PC-9 (cell line): ENCODE measurements around the gene GUCA2B. TPM values are rescaled to one million over a fixed set of nuclear protein-coding genes. Genes with fewer than 3 reads are reported as not detected.

Source experiments
- BruUV-seq: library from RNA; stranded (reverse); fragments of 400-500 nt; replicated peaks from 2 replicates; lab custom pipeline; 2021; lab: Mats Ljungman, UMichigan
- CTCF ChIA-PET: fragments of 300-600 bp; sonication (Branson Sonifier 250); formaldehyde crosslinking; loops from one replicate; lab custom pipeline; 2022; ENCODE audit warnings: antibody characterized with exemption; lab: Charles Lee
- POLR2A ChIA-PET: fragments of 300-600 bp; sonication (Branson Sonifier 250); formaldehyde crosslinking; loops from one replicate; lab custom pipeline; 2022; ENCODE audit warnings: antibody characterized with exemption; ENCODE audit not compliant: unreplicated experiment; lab: Charles Lee
- DNase-seq, 2 experiments: peaks; one replicate each; pipeline versions ENCODE4 v3.0.0 to v3.0.0-alpha.2; 2015 to 2022; ENCODE audit warnings: mixed read lengths in 1 of 2
- H2AFZ ChIP-seq: fragments of 200-600 bp; sonication (generic); 2 replicates; pipeline ENCODE4 v1.8.1; 2017; ENCODE audit warnings: antibody characterized with exemption
- H3F3A ChIP-seq: fragments of 200-600 bp; sonication (generic); 2 replicates; pipeline ENCODE4 v1.8.1; 2017; ENCODE audit warnings: antibody characterized with exemption, mild to moderate bottlenecking, low read depth; ENCODE audit not compliant: insufficient read depth
- H3K27ac ChIP-seq: fragments of 200-600 bp; sonication (generic); 2 replicates; pipeline ENCODE4 v1.6.1; 2016; ENCODE audit warnings: mixed run types
- H3K27me3 ChIP-seq: fragments of 200-600 bp; sonication (generic); 2 replicates; pipeline ENCODE4 v1.6.1; 2016; ENCODE audit warnings: low read depth, mixed run types; ENCODE audit not compliant: insufficient read depth
- H3K36me3 ChIP-seq: fragments of 200-600 bp; sonication (generic); 2 replicates; pipeline ENCODE4 v1.6.1; 2016; ENCODE audit warnings: low read depth, mixed run types
- H3K4me1 ChIP-seq: fragments of 200-600 bp; sonication (generic); replicated peaks from 2 replicates; pipeline ENCODE4 v1.6.1; 2016; ENCODE audit warnings: mixed run types; ENCODE audit not compliant: insufficient read depth
- H3K4me2 ChIP-seq: fragments of 200-600 bp; sonication (generic); 2 replicates; pipeline ENCODE4 v1.6.1; 2017; ENCODE audit warnings: mixed run types
- H3K4me3 ChIP-seq: fragments of 200-600 bp; sonication (generic); 2 replicates; pipeline ENCODE4 v1.6.1; 2016; ENCODE audit warnings: mixed run types
- H3K79me2 ChIP-seq: fragments of 200-600 bp; sonication (generic); 2 replicates; pipeline ENCODE4 v1.6.1; 2017; ENCODE audit warnings: low read depth, mixed run types
- H3K9me2 ChIP-seq: fragments of 200-600 bp; sonication (generic); 2 replicates; pipeline ENCODE4 v1.8.1; 2017; ENCODE audit warnings: mild to moderate bottlenecking; ENCODE audit not compliant: insufficient read depth
- H3K9me3 ChIP-seq: fragments of 200-600 bp; sonication (generic); 2 replicates; pipeline ENCODE4 v1.8.1; 2016; ENCODE audit warnings: low read depth; ENCODE audit not compliant: insufficient read depth
- H4K20me1 ChIP-seq: fragments of 200-600 bp; sonication (generic); 2 replicates; pipeline ENCODE4 v1.8.1; 2017; ENCODE audit not compliant: insufficient read depth
- EZH2 ChIP-seq: fragments of 200-600 bp; sonication (generic); IDR thresholded peaks from 2 replicates; pipeline ENCODE4 v1.8.0; 2017; ENCODE audit warnings: antibody characterized with exemption, low read depth
- intact Hi-C: fragments of 100-400 bp; cut with micrococcal nuclease; formaldehyde crosslinking; loops from one replicate; pipeline ENCODE4 v1.10.0; 2022; ENCODE audit not compliant: unreplicated experiment
- total RNA-seq: library from RNA; stranded (reverse); gene quantifications from 2 replicates; pipeline ENCODE4 v1.2.3, GENCODE V29; 2021
- TF ChIP-seq, protein P1 (sequence below): fragments of 200-600 bp; sonication (generic); conservative IDR thresholded peaks from 2 replicates; pipeline ENCODE4 v1.6.1; 2017; ENCODE audit warnings: mixed run types, antibody characterized with exemption, mild to moderate bottlenecking, moderate library complexity

GUCA2B gene
- total RNA-seq, 1 experiment from 2014 or later, result not detected

DNA sequence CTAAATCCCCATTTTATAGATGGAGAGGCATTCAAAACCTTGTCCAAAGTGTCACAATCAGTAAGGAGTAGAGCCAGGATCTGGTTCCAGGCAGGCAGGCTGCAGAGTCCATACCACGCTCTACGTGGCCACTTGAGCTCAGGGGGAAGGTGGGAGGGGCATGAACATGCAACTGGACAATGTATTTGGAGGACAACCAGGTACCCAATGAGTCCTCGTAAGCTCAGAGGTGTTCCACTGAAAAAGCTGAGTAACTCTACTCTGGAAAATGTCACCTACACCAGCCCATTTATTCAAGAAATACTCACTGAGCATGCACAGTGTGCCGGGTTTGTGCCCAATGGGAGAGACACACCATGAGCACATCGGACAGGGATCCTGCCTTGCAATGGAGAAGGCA lies 11.2 kb upstream of the GUCA2B start:
- no TSS peak for BruUV-seq
- peaks cover under 1% of the 10 kb centered on the region; the same call in 1 of the 2 replicates for H3K4me1 ChIP-seq

DNA sequence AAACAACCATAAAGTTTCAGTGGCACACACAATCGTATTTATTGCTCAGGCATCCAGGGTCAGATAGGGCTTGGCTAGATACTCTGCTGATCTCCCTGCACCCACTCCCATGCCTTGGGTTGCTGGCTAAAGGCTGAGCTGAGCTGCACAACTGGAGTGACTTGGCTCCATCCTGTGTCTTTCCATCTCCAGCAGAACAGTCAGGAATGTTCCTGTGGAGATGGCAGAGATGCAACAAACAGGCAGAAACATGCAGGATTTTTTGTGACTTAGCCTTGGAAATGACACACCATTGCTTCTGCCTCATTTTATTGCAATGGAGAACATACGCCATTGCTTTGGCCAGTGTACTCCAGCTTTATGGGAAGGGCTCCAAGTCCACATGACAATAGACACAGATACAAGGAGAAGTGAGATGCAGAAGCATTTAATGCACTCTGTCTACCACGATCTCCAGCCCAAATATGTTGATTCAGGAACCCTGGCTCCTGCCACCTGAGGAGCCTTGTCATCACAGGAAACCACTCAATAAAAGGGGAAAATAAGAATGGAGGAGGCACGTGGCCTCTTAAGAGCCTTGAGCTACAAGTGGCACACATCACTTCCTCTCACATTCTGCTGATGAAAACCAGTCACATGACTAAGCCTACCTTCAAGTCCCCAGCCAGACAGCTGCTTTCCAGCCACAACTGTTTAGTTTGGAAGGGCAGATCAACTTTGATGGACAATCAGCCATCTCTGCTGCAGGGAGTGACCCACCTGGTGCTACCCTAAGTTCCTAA lies 10.1 kb upstream of the GUCA2B start:
- Histone ChIP-seq H3K27me3 (no peaks in the 10 kb centered on the region; the same call in 1 of the 2 replicates), H3K4me1 (peaks cover 12% of the 10 kb centered on the region; the same call in 1 of the 2 replicates), H3K4me3 (no peak overlapping the region), H3K9me3 (no peaks in the 10 kb centered on the region), H3F3A (peaks cover 8% of the 10 kb centered on the region; the same call in 1 of the 2 replicates), H3K9me2 (no peaks in the 10 kb centered on the region), H3K79me2 (no peaks in the 10 kb centered on the region), H4K20me1 (no peaks in the 10 kb centered on the region), H2AFZ (no peak overlapping the region), H3K4me2 (no peak overlapping the region), H3K27ac (no peak overlapping the region), H3K36me3 (no peaks in the 10 kb centered on the region)
- CTCF ChIA-PET, result no interaction called here
- TF ChIP-seq EZH2, result no peak
- TF ChIP-seq, protein P1, sequence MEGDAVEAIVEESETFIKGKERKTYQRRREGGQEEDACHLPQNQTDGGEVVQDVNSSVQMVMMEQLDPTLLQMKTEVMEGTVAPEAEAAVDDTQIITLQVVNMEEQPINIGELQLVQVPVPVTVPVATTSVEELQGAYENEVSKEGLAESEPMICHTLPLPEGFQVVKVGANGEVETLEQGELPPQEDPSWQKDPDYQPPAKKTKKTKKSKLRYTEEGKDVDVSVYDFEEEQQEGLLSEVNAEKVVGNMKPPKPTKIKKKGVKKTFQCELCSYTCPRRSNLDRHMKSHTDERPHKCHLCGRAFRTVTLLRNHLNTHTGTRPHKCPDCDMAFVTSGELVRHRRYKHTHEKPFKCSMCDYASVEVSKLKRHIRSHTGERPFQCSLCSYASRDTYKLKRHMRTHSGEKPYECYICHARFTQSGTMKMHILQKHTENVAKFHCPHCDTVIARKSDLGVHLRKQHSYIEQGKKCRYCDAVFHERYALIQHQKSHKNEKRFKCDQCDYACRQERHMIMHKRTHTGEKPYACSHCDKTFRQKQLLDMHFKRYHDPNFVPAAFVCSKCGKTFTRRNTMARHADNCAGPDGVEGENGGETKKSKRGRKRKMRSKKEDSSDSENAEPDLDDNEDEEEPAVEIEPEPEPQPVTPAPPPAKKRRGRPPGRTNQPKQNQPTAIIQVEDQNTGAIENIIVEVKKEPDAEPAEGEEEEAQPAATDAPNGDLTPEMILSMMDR, result no peak
- DNase-seq, result no peak
- BruUV-seq, result no TSS peak
- POLR2A ChIA-PET, result no interaction called here
- intact Hi-C loops, result loop anchor here (10.0 kb wide), 4 partner anchors 228 to 552 kb away; partner anchors contain the start of gene HIVEP3

More for the DNA sequence above, 11.2 kb upstream of the GUCA2B start:
- POLR2A ChIA-PET, result no interaction called here
- no peaks in the 10 kb centered on the region for H4K20me1 ChIP-seq
- H3K4me2 ChIP-seq, result no peak overlapping the region
- no peaks in the 10 kb centered on the region for H3K9me2 ChIP-seq
- DNase-seq, result no peak
- H3K4me3 ChIP-seq, result no peak overlapping the region
- intact Hi-C loops, result loop anchor here (10.0 kb wide), 4 partner anchors 227 to 553 kb away; partner anchors contain the start of gene HIVEP3
- CTCF ChIA-PET, result interaction anchor here (0.6 kb wide), 1 partner anchor 330 kb away, joined by 3 read pairs; no protein-coding TSS in a partner anchor
- no peaks in the 10 kb centered on the region; the same call in 1 of the 2 replicates for H3K27me3 ChIP-seq
- H3K36me3 ChIP-seq, result no peaks in the 10 kb centered on the region
- H3K27ac ChIP-seq, result no peak overlapping the region
- no peak for TF ChIP-seq EZH2
- TF ChIP-seq, protein P1, result no peak
- no peaks in the 10 kb centered on the region for H3K79me2 ChIP-seq
- no peaks in the 10 kb centered on the region for H3F3A ChIP-seq
- H3K9me3 ChIP-seq, result no peaks in the 10 kb centered on the region
- H2AFZ ChIP-seq, result no peak overlapping the region

DNA sequence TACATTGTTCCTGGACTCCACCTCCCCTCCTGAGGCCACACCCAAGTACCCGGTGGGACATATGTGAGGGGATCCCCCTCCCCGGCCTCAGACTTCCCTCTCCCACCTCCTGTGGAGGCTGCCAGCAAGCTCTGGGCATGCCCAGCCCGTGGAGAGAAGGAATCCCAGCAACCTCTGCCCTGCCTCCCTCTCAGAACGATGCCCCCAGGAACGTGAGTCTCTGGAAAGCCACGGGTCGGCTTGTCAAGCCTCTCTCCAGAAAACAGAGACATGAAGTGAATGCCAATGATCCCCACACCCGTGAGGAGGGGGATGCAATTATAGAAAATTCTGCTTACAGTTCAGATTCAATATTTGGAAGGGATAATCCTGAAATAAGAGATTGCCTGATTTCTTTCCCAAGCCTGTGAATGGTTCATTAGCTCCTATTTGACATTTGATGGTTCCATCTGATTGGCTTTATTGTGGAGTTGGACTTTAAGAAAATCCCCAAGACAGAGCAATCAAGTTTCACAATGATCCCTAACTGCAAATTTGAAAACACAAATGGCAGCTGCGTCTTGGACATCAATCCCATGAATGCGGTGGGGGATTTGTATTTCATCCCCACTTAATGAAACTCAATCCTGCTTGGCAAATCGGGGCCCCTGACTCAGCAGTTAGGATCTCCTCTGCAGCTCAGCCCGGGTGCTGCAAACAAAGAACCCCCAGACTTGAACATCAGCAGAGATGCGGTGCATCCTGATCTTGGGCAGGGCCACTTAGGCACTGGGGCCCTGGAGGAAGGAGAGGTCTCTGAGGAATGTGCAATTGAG lies 9.1 kb upstream of the GUCA2B start:
- H3K9me3 ChIP-seq, result no peaks in the 10 kb centered on the region
- H3K4me2 ChIP-seq, result no peak overlapping the region
- peaks cover 8% of the 10 kb centered on the region for H3F3A ChIP-seq
- no peaks in the 10 kb centered on the region for H3K9me2 ChIP-seq
- no peaks in the 10 kb centered on the region for H3K79me2 ChIP-seq
- no peak for DNase-seq
- H2AFZ ChIP-seq, result no peak overlapping the region
- H4K20me1 ChIP-seq, result no peaks in the 10 kb centered on the region
- CTCF ChIA-PET, result no interaction called here
- no peak for TF ChIP-seq EZH2
- TF ChIP-seq, protein P1, result no peak
- POLR2A ChIA-PET, result no interaction called here
- no peaks in the 10 kb centered on the region; the same call in 1 of the 2 replicates for H3K27me3 ChIP-seq
- H3K27ac ChIP-seq, result no peak overlapping the region
- no TSS peak for BruUV-seq
- no peak overlapping the region for H3K4me3 ChIP-seq
- intact Hi-C loops, result loop anchor here (10.0 kb wide), 4 partner anchors 229 to 551 kb away; partner anchors contain the start of gene HIVEP3
- H3K4me1 ChIP-seq, result peaks cover 21% of the 10 kb centered on the region
- no peaks in the 10 kb centered on the region for H3K36me3 ChIP-seq
